ENCODE data around the gene SLC10A7. TPM values are rescaled to one million over a fixed set of nuclear protein-coding genes. Genes with fewer than 3 reads are reported as not detected.

The SLC10A7 gene
- total RNA-seq, 2 donors from 2014 or later, result 4.0 to 5.2 TPM

DNA sequence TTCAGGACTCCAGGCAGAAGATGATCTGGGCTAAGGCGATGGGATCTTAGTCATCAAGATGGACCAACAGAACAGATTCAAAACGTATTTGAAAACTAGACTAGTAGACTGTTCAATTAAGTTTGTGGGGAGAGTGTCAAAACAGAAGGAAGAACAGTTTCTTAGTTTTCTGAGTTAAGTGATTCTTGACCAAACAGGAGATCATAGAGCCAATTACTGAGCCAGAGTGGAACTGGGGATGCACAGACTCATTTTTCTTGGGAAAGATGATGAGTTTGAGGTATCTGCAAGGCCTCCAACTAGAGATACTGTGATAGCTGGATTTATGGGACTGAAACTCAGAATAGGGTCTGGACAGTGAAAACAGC, 187.9 kb downstream of the SLC10A7 start:
- DNase-seq (ENCODE audit: low spot score), result no peak
- Histone ChIP-seq H3K4me1 (peaks cover 0 to 8% of the 10 kb centered on the region in 2 donors), H3K27ac (no peak overlapping the region), H3K4me3 (no peak overlapping the region), H3K36me3 (no peaks in the 10 kb centered on the region), H3K9me3 (no peaks in the 10 kb centered on the region), H3K27me3 (no peaks in the 10 kb centered on the region)
- no peak for TF ChIP-seq CTCF (IDR thresholded peaks at IDR 0.05)

- no peak for TF ChIP-seq CTCF (IDR thresholded peaks at IDR 0.05)
- no peaks in the 10 kb centered on the region for H3K27me3 ChIP-seq
- peaks cover 0 to 8% of the 10 kb centered on the region in 2 donors for H3K4me1 ChIP-seq
- H3K9me3 ChIP-seq, result no peaks in the 10 kb centered on the region
- H3K4me3 ChIP-seq, result no peak overlapping the region
- no peak overlapping the region for H3K27ac ChIP-seq
- DNase-seq (ENCODE audit: low spot score), result no peak
- no peaks in the 10 kb centered on the region for H3K36me3 ChIP-seq
These were observed 188.4 kb downstream of the SLC10A7 start for GRCh38 chr4:146333187-146333894.

DNA sequence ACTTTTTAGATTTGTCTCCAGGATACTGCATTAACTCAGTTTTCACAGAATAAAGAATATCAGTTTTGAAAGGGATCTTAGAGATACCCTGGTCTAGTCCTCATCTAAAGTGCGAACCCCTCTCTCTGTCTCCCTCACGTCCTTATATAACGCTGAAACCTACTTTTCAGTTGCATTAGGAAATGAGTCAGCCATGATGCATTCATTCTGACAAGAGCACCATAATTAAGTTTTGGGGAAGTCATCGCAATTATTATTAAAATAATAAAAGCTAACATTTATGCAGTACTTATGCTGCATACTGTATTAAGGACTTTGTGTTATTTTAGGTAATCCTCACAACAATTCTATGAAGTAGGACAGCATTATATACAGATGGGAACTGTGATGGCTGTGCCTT, 191.3 kb downstream of the SLC10A7 start:
- no peak for TF ChIP-seq CTCF (IDR thresholded peaks at IDR 0.05)
- Histone ChIP-seq H3K9me3 (no peaks in the 10 kb centered on the region), H3K27ac (no peak overlapping the region), H3K27me3 (no peaks in the 10 kb centered on the region), H3K4me3 (no peak overlapping the region), H3K4me1 (no peaks in the 10 kb centered on the region), H3K36me3 (no peaks in the 10 kb centered on the region)
- no peak for DNase-seq (ENCODE audit: low spot score)

GRCh38 chr4:146329050-146329716, 192.6 kb downstream of the SLC10A7 start:
- no peaks in the 10 kb centered on the region for H3K36me3 ChIP-seq
- DNase-seq (ENCODE audit: low spot score), result no peak
- H3K4me1 ChIP-seq, result no peaks in the 10 kb centered on the region
- TF ChIP-seq CTCF (IDR thresholded peaks at IDR 0.05), result no peak
- H3K9me3 ChIP-seq, result no peaks in the 10 kb centered on the region
- H3K27me3 ChIP-seq, result no peaks in the 10 kb centered on the region
- no peak overlapping the region for H3K4me3 ChIP-seq
- no peak overlapping the region for H3K27ac ChIP-seq

DNA sequence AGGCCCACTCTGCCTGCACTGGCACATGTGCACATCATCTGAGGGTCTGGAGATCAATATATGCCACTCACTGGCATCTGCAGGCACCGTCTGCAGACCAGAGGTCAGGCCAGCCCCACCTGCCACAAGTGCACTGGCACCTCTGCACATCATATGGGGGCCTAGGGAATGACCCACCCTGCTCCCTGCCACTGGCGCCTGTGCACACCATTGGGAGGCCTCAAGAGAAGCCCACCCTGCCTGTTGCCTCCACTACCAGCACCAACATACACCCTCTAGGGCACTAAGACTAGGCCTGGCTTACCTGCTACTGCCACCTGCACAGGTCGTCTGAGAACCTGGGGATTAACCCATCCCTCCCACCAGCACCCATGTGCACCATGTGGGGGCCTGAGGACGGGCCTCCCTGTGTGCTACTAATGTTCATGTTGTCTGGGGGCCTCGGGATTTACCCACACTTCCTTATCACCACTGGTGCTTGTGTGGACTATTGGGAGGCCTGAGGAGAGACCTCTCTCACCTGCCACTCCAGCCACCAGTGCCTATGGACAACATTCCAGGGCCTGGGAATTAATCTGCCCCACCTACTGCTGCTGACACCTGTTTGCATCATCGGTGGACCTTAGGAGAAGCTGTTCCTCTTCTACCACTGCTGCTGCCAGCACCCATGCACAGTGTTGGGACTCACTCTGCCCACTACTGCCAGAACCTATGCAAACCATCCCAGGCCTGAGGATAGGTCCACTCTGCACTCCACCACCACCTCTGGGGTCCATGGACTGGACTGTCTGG, 193.7 kb downstream of the SLC10A7 start:
- no peaks in the 10 kb centered on the region for H3K4me1 ChIP-seq
- no peak for DNase-seq (ENCODE audit: low spot score)
- TF ChIP-seq CTCF (IDR thresholded peaks at IDR 0.05), result no peak
- no peaks in the 10 kb centered on the region for H3K27me3 ChIP-seq
- H3K9me3 ChIP-seq, result no peaks in the 10 kb centered on the region
- no peak overlapping the region for H3K27ac ChIP-seq
- no peaks in the 10 kb centered on the region for H3K36me3 ChIP-seq
- no peak overlapping the region for H3K4me3 ChIP-seq

All from right atrium auricular region (tissue), 2 donors.